ENCODE results near the gene RNF31. TPM values are rescaled to one million over a fixed set of nuclear protein-coding genes. Genes with fewer than 3 reads are reported as not detected.

Gene RNF31
- total RNA-seq, 1 donor from 2014 or later, result 59.0 TPM

DNA sequence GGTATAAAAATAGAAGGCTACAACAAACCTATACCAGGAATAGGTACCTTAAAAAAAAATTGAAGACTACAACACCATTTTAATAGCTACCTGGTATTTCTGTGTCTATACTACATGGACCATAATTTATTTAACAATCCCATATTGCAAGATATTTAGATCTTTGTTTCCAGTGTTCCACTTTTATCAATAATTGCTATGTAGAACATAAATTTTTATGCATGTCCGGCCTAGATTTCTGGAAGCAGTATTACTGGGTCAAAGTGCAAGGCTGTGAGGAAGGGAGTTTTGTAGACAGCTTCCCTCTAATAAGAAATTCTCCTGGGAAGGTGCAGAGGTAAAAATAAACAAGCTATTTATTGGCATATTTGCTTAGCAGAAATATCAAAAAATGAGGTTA, 36.8 kb upstream of the RNF31 start:
- Mint-ChIP-seq H3K4me1 (ENCODE audit: low read depth, unreplicated experiment) (peaks cover 5% of the 10 kb centered on the region), H3K36me3 (ENCODE audit: low read depth, unreplicated experiment) (no peaks in the 10 kb centered on the region), H3K27me3 (ENCODE audit: low read depth, unreplicated experiment) (no peaks in the 10 kb centered on the region), H3K27ac (ENCODE audit: unreplicated experiment) (no peak overlapping the region), H3K9me3 (ENCODE audit: unreplicated experiment) (no peaks in the 10 kb centered on the region), H3K4me3 (ENCODE audit: unreplicated experiment) (no peak overlapping the region)
- DNase-seq (ENCODE audit: low read depth), result no peak
- TF ChIP-seq EZH2 (IDR thresholded peaks at IDR 0.05; ENCODE audit: insufficient read depth, low read length), result no peak
- TF ChIP-seq, protein P1, sequence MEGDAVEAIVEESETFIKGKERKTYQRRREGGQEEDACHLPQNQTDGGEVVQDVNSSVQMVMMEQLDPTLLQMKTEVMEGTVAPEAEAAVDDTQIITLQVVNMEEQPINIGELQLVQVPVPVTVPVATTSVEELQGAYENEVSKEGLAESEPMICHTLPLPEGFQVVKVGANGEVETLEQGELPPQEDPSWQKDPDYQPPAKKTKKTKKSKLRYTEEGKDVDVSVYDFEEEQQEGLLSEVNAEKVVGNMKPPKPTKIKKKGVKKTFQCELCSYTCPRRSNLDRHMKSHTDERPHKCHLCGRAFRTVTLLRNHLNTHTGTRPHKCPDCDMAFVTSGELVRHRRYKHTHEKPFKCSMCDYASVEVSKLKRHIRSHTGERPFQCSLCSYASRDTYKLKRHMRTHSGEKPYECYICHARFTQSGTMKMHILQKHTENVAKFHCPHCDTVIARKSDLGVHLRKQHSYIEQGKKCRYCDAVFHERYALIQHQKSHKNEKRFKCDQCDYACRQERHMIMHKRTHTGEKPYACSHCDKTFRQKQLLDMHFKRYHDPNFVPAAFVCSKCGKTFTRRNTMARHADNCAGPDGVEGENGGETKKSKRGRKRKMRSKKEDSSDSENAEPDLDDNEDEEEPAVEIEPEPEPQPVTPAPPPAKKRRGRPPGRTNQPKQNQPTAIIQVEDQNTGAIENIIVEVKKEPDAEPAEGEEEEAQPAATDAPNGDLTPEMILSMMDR (IDR thresholded peaks at IDR 0.05; ENCODE audit: insufficient read depth, low read depth, low read length), result no peak
- Histone ChIP-seq H3K79me2 (ENCODE audit: insufficient read depth, low read length) (no peaks in the 10 kb centered on the region), H2AFZ (ENCODE audit: low read depth, low read length) (no peak overlapping the region), H3K4me1 (ENCODE audit: insufficient read depth, low read length) (peaks cover 9% of the 10 kb centered on the region), H4K20me1 (ENCODE audit: insufficient read depth, low read length) (no peaks in the 10 kb centered on the region), H3K36me3 (ENCODE audit: insufficient read depth, low read length) (no peaks in the 10 kb centered on the region), H3K4me2 (ENCODE audit: low read length) (no peak overlapping the region), H3K9me3 (ENCODE audit: insufficient read depth, low read depth, low read length) (no peaks in the 10 kb centered on the region), H3K4me3 (ENCODE audit: insufficient read depth, low read depth, low read length) (no peak overlapping the region), H3K27me3 (ENCODE audit: insufficient read depth, low read length) (no peaks in the 10 kb centered on the region), H3K27ac (ENCODE audit: low read depth, low read length) (no peak overlapping the region), H3K9ac (ENCODE audit: low read length) (no peak overlapping the region)
- FAIRE-seq, result no peak

- Mint-ChIP-seq H3K4me3 (ENCODE audit: unreplicated experiment) (peak overlapping the region; percentile 94), H3K36me3 (ENCODE audit: low read depth, unreplicated experiment) (peaks cover 9% of the 10 kb centered on the region), H3K27me3 (ENCODE audit: low read depth, unreplicated experiment) (no peaks in the 10 kb centered on the region), H3K4me1 (ENCODE audit: low read depth, unreplicated experiment) (peaks cover 9% of the 10 kb centered on the region), H3K27ac (ENCODE audit: unreplicated experiment) (peak overlapping the region; percentile 98), H3K9me3 (ENCODE audit: unreplicated experiment) (no peaks in the 10 kb centered on the region)
- FAIRE-seq (no peak), DNase-seq (ENCODE audit: low read depth) (no peak)
- Histone ChIP-seq H3K79me2 (ENCODE audit: insufficient read depth, low read length) (peaks cover 7% of the 10 kb centered on the region), H3K4me3 (ENCODE audit: insufficient read depth, low read depth, low read length) (peak overlapping the region; percentile 88), H3K27ac (ENCODE audit: low read depth, low read length) (peak overlapping the region; percentile 99), H3K36me3 (ENCODE audit: insufficient read depth, low read length) (peaks cover 5% of the 10 kb centered on the region), H3K9me3 (ENCODE audit: insufficient read depth, low read depth, low read length) (no peaks in the 10 kb centered on the region), H2AFZ (ENCODE audit: low read depth, low read length) (peak overlapping the region; percentile 97), H3K4me2 (ENCODE audit: low read length) (peak overlapping the region; percentile 97), H3K4me1 (ENCODE audit: insufficient read depth, low read length) (peaks cover 13% of the 10 kb centered on the region), H3K9ac (ENCODE audit: low read length) (peak overlapping the region; percentile 93), H3K27me3 (ENCODE audit: insufficient read depth, low read length) (no peaks in the 10 kb centered on the region), H4K20me1 (ENCODE audit: insufficient read depth, low read length) (no peaks in the 10 kb centered on the region)
- TF ChIP-seq, protein P1 (IDR thresholded peaks at IDR 0.05; ENCODE audit: insufficient read depth, low read depth, low read length), result no peak
- no peak for TF ChIP-seq EZH2 (IDR thresholded peaks at IDR 0.05; ENCODE audit: insufficient read depth, low read length)
These were observed 33.9 kb upstream of the RNF31 start for GRCh38 chr14:24113379-24113800.

GRCh38 chr14:24113801-24114531, 33.3 kb upstream of the RNF31 start:
- Histone ChIP-seq H3K9ac (ENCODE audit: low read length) (peak overlapping the region; percentile 93), H3K27ac (ENCODE audit: low read depth, low read length) (peak overlapping the region; percentile 99), H3K9me3 (ENCODE audit: insufficient read depth, low read depth, low read length) (no peaks in the 10 kb centered on the region), H3K27me3 (ENCODE audit: insufficient read depth, low read length) (no peaks in the 10 kb centered on the region), H2AFZ (ENCODE audit: low read depth, low read length) (peak overlapping the region; percentile 97), H3K4me1 (ENCODE audit: insufficient read depth, low read length) (peaks cover 13% of the 10 kb centered on the region), H3K4me3 (ENCODE audit: insufficient read depth, low read depth, low read length) (peak overlapping the region; percentile 88), H4K20me1 (ENCODE audit: insufficient read depth, low read length) (no peaks in the 10 kb centered on the region), H3K4me2 (ENCODE audit: low read length) (peak overlapping the region; percentile 97), H3K79me2 (ENCODE audit: insufficient read depth, low read length) (peaks cover 7% of the 10 kb centered on the region), H3K36me3 (ENCODE audit: insufficient read depth, low read length) (peaks cover 11% of the 10 kb centered on the region)
- TF ChIP-seq EZH2 (IDR thresholded peaks at IDR 0.05; ENCODE audit: insufficient read depth, low read length), result no peak
- TF ChIP-seq, protein P1 (IDR thresholded peaks at IDR 0.05; ENCODE audit: insufficient read depth, low read depth, low read length), result no peak
- no peak for FAIRE-seq
- H3K4me3 Mint-ChIP-seq (ENCODE audit: unreplicated experiment), result peak overlapping the region; percentile 94
- H3K27me3 Mint-ChIP-seq (ENCODE audit: low read depth, unreplicated experiment), result no peaks in the 10 kb centered on the region
- peaks cover 15% of the 10 kb centered on the region for H3K36me3 Mint-ChIP-seq (ENCODE audit: low read depth, unreplicated experiment)
- peaks cover 9% of the 10 kb centered on the region for H3K4me1 Mint-ChIP-seq (ENCODE audit: low read depth, unreplicated experiment)
- H3K27ac Mint-ChIP-seq (ENCODE audit: unreplicated experiment), result peak overlapping the region; percentile 98
- no peaks in the 10 kb centered on the region for H3K9me3 Mint-ChIP-seq (ENCODE audit: unreplicated experiment)
- peak; percentile 88 for DNase-seq (ENCODE audit: low read depth)
